Bone marrow (tissue), 2 donors: Measurements from ENCODE around the gene MDGA2.
"Not testable (repeated sequence)": the region's sequence is repeated elsewhere in the genome, so short reads cannot be mapped to it uniquely, and the experiment has no call there.

ENCODE experiments used
- DNase-seq, 2 donors: peaks; one replicate each; lab custom pipeline; 2025; lab: John Stamatoyannopoulos, UW

The MDGA2 gene

GRCh38 chr14:47235619-47236018 lies 439.8 kb downstream of the MDGA2 start:
- no peak for DNase-seq

GRCh38 chr14:47226877-47227520 lies 448.4 kb downstream of the MDGA2 start:
- peak in 1 of 2 donors; percentile 59 for DNase-seq

- DNase-seq: peak in 1 of 2 donors; percentile 73
Observed at GRCh38 chr14:47223656-47224055, 451.7 kb downstream of the MDGA2 start.

GRCh38 chr14:47220096-47220495 lies 455.3 kb downstream of the MDGA2 start:
- no peak for DNase-seq

- DNase-seq: no peak
Observed at GRCh38 chr14:47211263-47211662, 464.1 kb downstream of the MDGA2 start.

GRCh38 chr14:47210099-47210498 lies 465.3 kb downstream of the MDGA2 start:
- no peak for DNase-seq

GRCh38 chr14:47208434-47208833 lies 467.0 kb downstream of the MDGA2 start:
- no peak for DNase-seq

- no peak for DNase-seq
Observed at GRCh38 chr14:47207617-47208016, 467.8 kb downstream of the MDGA2 start.

- DNase-seq: no peak
Observed at GRCh38 chr14:47200740-47201139, 474.7 kb downstream of the MDGA2 start.

- DNase-seq: no peak
Observed at GRCh38 chr14:47195582-47195981, 479.8 kb downstream of the MDGA2 start.

GRCh38 chr14:47194055-47194454 lies 481.4 kb downstream of the MDGA2 start:
- no peak for DNase-seq

- not testable (repeated sequence) for DNase-seq
Observed at GRCh38 chr14:47192203-47192602, 483.2 kb downstream of the MDGA2 start.

GRCh38 chr14:47191700-47192099 lies 483.7 kb downstream of the MDGA2 start:
- no peak for DNase-seq

- no peak for DNase-seq
Observed at GRCh38 chr14:47189911-47190484, 485.4 kb downstream of the MDGA2 start.

GRCh38 chr14:47186486-47186885 lies 488.9 kb downstream of the MDGA2 start:
- no peak for DNase-seq

- DNase-seq: no peak
Observed at GRCh38 chr14:47179906-47180305, 495.5 kb downstream of the MDGA2 start.

- DNase-seq: not testable (repeated sequence)
Observed at GRCh38 chr14:47171896-47172295, 503.5 kb downstream of the MDGA2 start.

- no peak for DNase-seq
Observed at GRCh38 chr14:47167402-47167801, 508.0 kb downstream of the MDGA2 start.

GRCh38 chr14:47155395-47155794 lies 520.0 kb downstream of the MDGA2 start:
- DNase-seq: no peak

- DNase-seq: no peak
Observed at GRCh38 chr14:47154276-47154797, 521.1 kb downstream of the MDGA2 start.

GRCh38 chr14:47153746-47154145 lies 521.7 kb downstream of the MDGA2 start:
- no peak for DNase-seq

GRCh38 chr14:47150267-47150666 lies 525.1 kb downstream of the MDGA2 start:
- DNase-seq: no peak

- DNase-seq: no peak
Observed at GRCh38 chr14:47149326-47149725, 526.1 kb downstream of the MDGA2 start.

GRCh38 chr14:47148686-47149085 lies 526.7 kb downstream of the MDGA2 start:
- no peak for DNase-seq
